AG04449 (cell line): ENCODE measurements around the gene RPS16.

Experiments used
- CTCF ChIA-PET: fragments of 350-600 bp; formaldehyde crosslinking; extraction: SDS; loops from one replicate; lab custom pipeline; 2021; ENCODE audit warnings: antibody characterized with exemption; lab: Yijun Ruan, JAX
- POLR2A ChIA-PET: fragments of 400-600, 350-600 bp; formaldehyde crosslinking; extraction: SDS; loops from one replicate; lab custom pipeline; 2020; ENCODE audit warnings: antibody characterized with exemption, inconsistent platforms; lab: Yijun Ruan, JAX
- DNase-seq: peaks from one replicate; pipeline ENCODE4 v3.0.0-alpha.2; 2010; ENCODE audit warnings: low read depth, low spot score
- H3K4me3 ChIP-seq: 2 replicates; pipeline ENCODE4 v1.5.1; 2011; ENCODE audit warnings: low read depth, mild to moderate bottlenecking, control low read depth, low read length
- CTCF ChIP-seq: IDR thresholded peaks from one replicate; pipeline ENCODE4 v1.5.1; 2011; ENCODE audit warnings: mild to moderate bottlenecking, moderate library complexity, low read length, control low read depth, inconsistent platforms; ENCODE audit not compliant: insufficient read depth; ENCODE audit errors: missing control alignments

Gene RPS16

GRCh38 chr19:39433480-39434079, 2.2 kb downstream of the RPS16 start:
- POLR2A ChIA-PET, result interaction anchor here (0.8 to 1.1 kb wide), 2 partner anchors 11 to 30 kb away, joined by 3 to 6 read pairs; partner anchors contain the start of gene SUPT5H
- H3K4me3 ChIP-seq, result no peak overlapping the region; the same call in 1 of the 2 replicates
- TF ChIP-seq CTCF, result no peak
- CTCF ChIA-PET, result interaction anchor here (1.0 to 1.9 kb wide), 5 partner anchors 17 to 100 kb away, joined by 4 to 6 read pairs (median 4); partner anchors contain the start of gene EID2B
- no peak for DNase-seq

- TF ChIP-seq CTCF, result no peak
- no peak for DNase-seq
- ChIA-PET POLR2A (interaction anchor here (0.6 to 1.1 kb wide), 5 partner anchors 12 to 92 kb away, joined by 3 to 6 read pairs (median 3); partner anchors contain the start of gene SUPT5H), CTCF (interaction anchor here (1.0 to 2.4 kb wide), 4 partner anchors 14 to 100 kb away, joined by 3 to 10 read pairs (median 5); partner anchors contain the start of gene EID2B)
- H3K4me3 ChIP-seq, result no peak overlapping the region
These were observed 3.1 kb downstream of the RPS16 start for GRCh38 chr19:39432677-39433025.

DNA sequence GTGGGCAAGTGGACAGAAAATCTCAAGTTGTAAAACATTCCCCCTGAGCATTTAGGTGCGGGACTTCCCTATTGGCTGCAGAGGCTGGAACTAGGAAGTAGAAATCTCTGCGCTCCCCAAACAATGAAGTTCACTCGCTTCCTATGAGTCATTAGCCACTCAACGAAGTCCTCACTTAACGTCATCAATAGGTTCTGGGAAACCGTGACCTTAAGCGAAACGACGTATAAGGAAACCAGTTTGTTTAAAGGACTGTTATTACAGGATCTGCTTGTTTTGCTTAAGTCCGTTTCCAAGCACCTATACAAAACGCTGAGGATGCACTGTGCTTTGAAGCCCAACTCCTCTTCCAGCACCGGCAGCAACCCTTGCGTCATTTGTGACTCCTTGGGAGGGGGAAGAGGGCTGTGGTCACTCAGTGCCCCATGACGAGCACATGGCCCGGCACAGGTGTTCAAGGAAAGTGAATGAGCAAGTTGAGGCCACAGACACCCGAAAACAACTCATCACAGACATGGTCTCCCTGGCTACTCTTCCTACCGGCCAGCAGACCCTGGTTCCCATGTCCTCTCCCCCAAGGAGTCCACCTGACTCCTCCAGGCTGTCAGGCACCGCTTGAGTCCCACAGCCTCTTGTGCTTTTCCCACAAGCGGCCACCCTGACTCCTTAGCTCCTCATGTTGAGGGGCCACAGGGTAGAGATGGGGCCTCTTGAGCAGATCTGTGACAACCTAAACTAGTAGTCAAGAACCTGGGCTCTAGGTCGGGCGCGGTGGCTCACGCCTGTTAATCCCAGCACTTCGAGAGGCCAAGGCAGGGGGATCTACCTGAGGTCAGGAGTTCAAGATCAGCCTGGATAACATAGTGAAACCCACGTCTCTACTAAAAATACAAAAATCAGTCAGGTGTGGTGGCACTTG, 4.8 kb downstream of the RPS16 start:
- POLR2A ChIA-PET, result interaction anchor here (0.7 kb wide), 1 partner anchor 94 kb away, joined by 3 read pairs; no protein-coding TSS in a partner anchor
- TF ChIP-seq CTCF, result no peak
- H3K4me3 ChIP-seq, result no peak overlapping the region
- CTCF ChIA-PET, result interaction anchor here (2.4 kb wide), 1 partner anchor 33 kb away, joined by 10 read pairs; no protein-coding TSS in a partner anchor
- DNase-seq, result no peak

DNA sequence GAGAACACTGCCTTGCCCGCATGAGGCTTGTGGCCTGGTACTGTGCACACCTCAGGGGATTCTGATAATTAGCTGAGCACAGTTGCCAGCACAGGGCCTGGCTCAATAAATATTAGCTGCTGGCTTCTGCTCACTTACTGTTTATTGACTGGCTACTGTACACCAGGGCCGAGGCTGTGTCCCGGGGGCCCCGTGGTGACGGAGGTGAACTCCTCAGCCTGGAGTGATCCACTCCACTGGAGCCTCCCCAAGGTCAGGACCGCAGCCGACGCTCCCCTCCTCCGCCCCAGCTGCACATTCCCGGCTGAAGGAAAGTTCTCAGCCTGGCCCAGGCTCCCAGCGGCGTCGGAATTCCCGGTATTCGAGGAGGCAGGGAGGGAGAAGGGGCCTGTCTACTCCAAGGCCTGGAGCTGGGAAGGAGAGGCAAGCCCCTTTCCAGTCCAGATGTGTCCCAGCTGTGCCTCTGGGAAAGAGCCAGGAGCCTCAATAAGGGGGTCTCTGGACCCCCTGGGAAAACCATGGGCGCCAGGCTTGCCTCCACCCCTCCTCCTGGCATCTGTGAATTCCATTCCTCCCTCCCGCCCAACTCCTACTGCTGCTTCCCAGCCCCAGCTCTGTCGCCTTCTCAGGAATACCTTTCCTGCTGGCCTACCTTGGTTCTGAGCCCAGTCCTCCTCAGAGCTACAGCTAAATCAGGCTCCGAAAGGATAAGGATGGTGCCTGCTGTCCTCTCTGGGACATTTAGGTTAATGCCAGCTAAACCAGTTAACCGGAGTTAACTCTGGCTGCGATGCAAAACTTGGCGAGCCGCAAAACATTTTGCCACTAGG, 7.3 kb downstream of the RPS16 start:
- POLR2A ChIA-PET, result interaction anchor here (0.6 to 3.4 kb wide), 8 partner anchors 8 to 52 kb away, joined by 3 to 16 read pairs (median 4); partner anchors contain the start of genes PLEKHG2, SUPT5H, TIMM50 and ZFP36
- CTCF ChIA-PET, result interaction anchor here (1.1 to 3.9 kb wide), 7 partner anchors 10 to 104 kb away, joined by 3 to 26 read pairs (median 6); partner anchors contain the start of genes EID2B and PLEKHG2
- DNase-seq, result no peak
- H3K4me3 ChIP-seq, result peak overlapping the region; percentile 2; the same call in 1 of the 2 replicates
- TF ChIP-seq CTCF, result no peak

GRCh38 chr19:39427707-39428106, 8.0 kb downstream of the RPS16 start:
- no peak overlapping the region for H3K4me3 ChIP-seq
- ChIA-PET CTCF (interaction anchor here (1.0 to 3.9 kb wide), 9 partner anchors 8 to 105 kb away, joined by 3 to 26 read pairs (median 5); partner anchors contain the start of genes EID2B, PLEKHG2 and RPS16), POLR2A (interaction anchor here (0.6 to 3.4 kb wide), 7 partner anchors 8 to 26 kb away, joined by 3 to 19 read pairs (median 6); partner anchors contain the start of genes PLEKHG2, RPS16, SUPT5H and ZFP36)
- no peak for DNase-seq
- TF ChIP-seq CTCF, result no peak
